DMS 273 treated with DMSO at 0.1 percent for 48 hours (cell line): ENCODE measurements around the gene NSUN7.
"Not testable (repeated sequence)": the region's sequence is repeated elsewhere in the genome, so short reads cannot be mapped to it uniquely, and the experiment has no call there.

Source experiments
- DNase-seq: peaks from one replicate; lab custom pipeline; 2025; lab: John Stamatoyannopoulos, UW

Gene NSUN7

GRCh38 chr4:40749717-40750460, at the start of gene NSUN7:
Gene NSUN7, plus strand, starts transcription at chr4:40749955. Its CDS starts 739 bp downstream, at chr4:40750694.
- DNase-seq: no peak

- no peak for DNase-seq
Measured at GRCh38 chr4:40702137-40702799, 47.5 kb upstream of the NSUN7 start.

GRCh38 chr4:40702800-40703151, 47.0 kb upstream of the NSUN7 start:
- no peak for DNase-seq

GRCh38 chr4:40704073-40704472, 45.7 kb upstream of the NSUN7 start:
- DNase-seq: no peak

GRCh38 chr4:40710484-40711254, 39.1 kb upstream of the NSUN7 start:
- DNase-seq: no peak

GRCh38 chr4:40713001-40713400, 36.8 kb upstream of the NSUN7 start:
- DNase-seq: not testable (repeated sequence)

- no peak for DNase-seq
Measured at GRCh38 chr4:40713798-40714197, 36.0 kb upstream of the NSUN7 start.

- no peak for DNase-seq
Measured at GRCh38 chr4:40718586-40718985, 31.2 kb upstream of the NSUN7 start.

- DNase-seq: no peak
Measured at GRCh38 chr4:40719008-40719623, 30.6 kb upstream of the NSUN7 start.

GRCh38 chr4:40720351-40720750, 29.4 kb upstream of the NSUN7 start:
- no peak for DNase-seq

GRCh38 chr4:40720916-40721315, 28.8 kb upstream of the NSUN7 start:
- no peak for DNase-seq

- no peak for DNase-seq
Measured at GRCh38 chr4:40721730-40722171, 28.0 kb upstream of the NSUN7 start.

GRCh38 chr4:40722576-40723161, 27.1 kb upstream of the NSUN7 start:
- no peak for DNase-seq

- no peak for DNase-seq
Measured at GRCh38 chr4:40723728-40724127, 26.0 kb upstream of the NSUN7 start.

- DNase-seq: no peak
Measured at GRCh38 chr4:40728333-40728732, 21.4 kb upstream of the NSUN7 start.

- DNase-seq: no peak
Measured at GRCh38 chr4:40729555-40729954, 20.2 kb upstream of the NSUN7 start.

- no peak for DNase-seq
Measured at GRCh38 chr4:40730091-40730679, 19.6 kb upstream of the NSUN7 start.

- no peak for DNase-seq
Measured at GRCh38 chr4:40731361-40731760, 18.4 kb upstream of the NSUN7 start.

- no peak for DNase-seq
Measured at GRCh38 chr4:40731792-40732245, 17.9 kb upstream of the NSUN7 start.

- no peak for DNase-seq
Measured at GRCh38 chr4:40733752-40734151, 16.0 kb upstream of the NSUN7 start.

- DNase-seq: no peak
Measured at GRCh38 chr4:40734497-40734896, 15.3 kb upstream of the NSUN7 start.

GRCh38 chr4:40736910-40737309, 12.8 kb upstream of the NSUN7 start:
- DNase-seq: no peak
